Measurements from ENCODE around the gene TENM4. TPM values are rescaled to one million over a fixed set of nuclear protein-coding genes. Genes with fewer than 3 reads are reported as not detected.

Gene TENM4
- total and polyA plus RNA-seq, 2 experiments from 2014 or later, result 19.0 to 105 TPM

DNA sequence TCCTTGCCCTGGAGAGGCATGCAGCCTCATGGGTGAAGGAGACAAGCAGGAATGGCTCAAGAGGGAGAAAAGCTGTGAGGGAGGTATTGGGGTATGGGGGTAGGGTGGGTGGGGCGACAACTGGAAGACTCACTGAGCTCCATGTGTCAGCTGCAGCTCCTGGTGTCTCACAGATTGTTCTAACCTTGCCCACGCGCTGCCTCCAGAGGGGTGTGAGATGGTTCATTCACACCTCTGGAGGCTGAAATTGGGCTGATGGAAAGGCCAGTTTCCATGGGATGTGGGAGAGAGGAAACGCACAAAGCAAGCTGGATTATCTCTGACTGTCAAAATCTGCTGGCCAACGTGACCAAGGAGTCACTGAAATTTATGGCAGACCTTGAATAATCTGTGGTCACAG, 465.7 kb downstream of the TENM4 start:
- TF ChIP-seq, protein P1, sequence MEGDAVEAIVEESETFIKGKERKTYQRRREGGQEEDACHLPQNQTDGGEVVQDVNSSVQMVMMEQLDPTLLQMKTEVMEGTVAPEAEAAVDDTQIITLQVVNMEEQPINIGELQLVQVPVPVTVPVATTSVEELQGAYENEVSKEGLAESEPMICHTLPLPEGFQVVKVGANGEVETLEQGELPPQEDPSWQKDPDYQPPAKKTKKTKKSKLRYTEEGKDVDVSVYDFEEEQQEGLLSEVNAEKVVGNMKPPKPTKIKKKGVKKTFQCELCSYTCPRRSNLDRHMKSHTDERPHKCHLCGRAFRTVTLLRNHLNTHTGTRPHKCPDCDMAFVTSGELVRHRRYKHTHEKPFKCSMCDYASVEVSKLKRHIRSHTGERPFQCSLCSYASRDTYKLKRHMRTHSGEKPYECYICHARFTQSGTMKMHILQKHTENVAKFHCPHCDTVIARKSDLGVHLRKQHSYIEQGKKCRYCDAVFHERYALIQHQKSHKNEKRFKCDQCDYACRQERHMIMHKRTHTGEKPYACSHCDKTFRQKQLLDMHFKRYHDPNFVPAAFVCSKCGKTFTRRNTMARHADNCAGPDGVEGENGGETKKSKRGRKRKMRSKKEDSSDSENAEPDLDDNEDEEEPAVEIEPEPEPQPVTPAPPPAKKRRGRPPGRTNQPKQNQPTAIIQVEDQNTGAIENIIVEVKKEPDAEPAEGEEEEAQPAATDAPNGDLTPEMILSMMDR (IDR thresholded peaks at IDR 0.05; ENCODE audit: low read depth, low read length), result no peak

DNA sequence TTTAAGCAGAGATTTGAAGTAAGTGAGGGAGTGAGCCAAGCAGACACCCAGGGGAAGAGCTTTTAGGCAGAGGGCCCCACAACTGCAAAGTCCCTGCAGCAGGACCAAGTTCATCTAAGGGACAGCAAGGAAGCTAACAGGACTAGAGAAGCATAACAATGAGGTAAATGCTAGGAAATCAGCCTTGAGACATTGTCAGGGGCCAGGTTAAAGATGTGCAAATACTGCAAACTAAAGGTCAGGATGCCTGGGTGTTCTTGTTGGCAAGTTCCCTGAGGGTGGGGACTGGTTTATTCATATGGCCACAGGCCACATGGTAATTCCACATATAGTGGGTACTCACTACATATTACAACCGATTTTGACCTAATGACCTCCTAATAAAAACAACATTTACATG, 467.0 kb downstream of the TENM4 start:
- Histone ChIP-seq H3K4me3 (no peak overlapping the region), H3K4me1 (ENCODE audit: low read depth) (no peaks in the 10 kb centered on the region), H3K9me3 (ENCODE audit: low read depth) (no peaks in the 10 kb centered on the region), H3K27me3 (no peaks in the 10 kb centered on the region), H3K27ac (no peak overlapping the region), H3K36me3 (no peaks in the 10 kb centered on the region)
- DNase-seq (ENCODE audit: low read depth in 1 of 2, low spot score in 1 of 2), result no peak
- TF ChIP-seq, protein P1 (IDR thresholded peaks at IDR 0.05; ENCODE audit: low read depth, low read length), result no peak

More for the DNA sequence above, 465.7 kb downstream of the TENM4 start:
- no peaks in the 10 kb centered on the region for H3K4me1 ChIP-seq (ENCODE audit: low read depth)
- H3K9me3 ChIP-seq (ENCODE audit: low read depth), result no peaks in the 10 kb centered on the region
- DNase-seq (ENCODE audit: low read depth in 1 of 2, low spot score in 1 of 2), result no peak
- H3K27ac ChIP-seq, result no peak overlapping the region
- no peak overlapping the region for H3K4me3 ChIP-seq
- H3K36me3 ChIP-seq, result no peaks in the 10 kb centered on the region
- H3K27me3 ChIP-seq, result no peaks in the 10 kb centered on the region

DNA sequence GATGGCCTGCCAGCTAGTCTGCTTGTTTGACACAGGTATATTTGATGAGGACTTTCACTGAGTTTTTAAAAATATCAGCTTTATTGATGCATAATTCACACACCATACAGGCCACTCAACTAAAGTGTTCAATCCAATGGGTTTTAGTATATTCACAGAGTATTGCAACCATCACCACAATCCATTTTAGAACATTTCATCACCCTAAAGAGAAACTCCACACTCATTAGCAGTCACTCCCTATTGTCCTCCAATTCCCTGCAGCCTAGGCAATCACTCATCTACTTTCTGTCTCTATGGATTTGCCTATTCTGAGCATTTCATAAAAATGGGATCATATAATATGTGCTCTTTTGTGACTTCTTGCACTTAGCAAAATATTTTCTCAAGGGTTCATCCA, 468.2 kb downstream of the TENM4 start:
- no peaks in the 10 kb centered on the region for H3K27me3 ChIP-seq
- DNase-seq (ENCODE audit: low read depth in 1 of 2, low spot score in 1 of 2), result no peak
- H3K36me3 ChIP-seq, result no peaks in the 10 kb centered on the region
- no peaks in the 10 kb centered on the region for H3K9me3 ChIP-seq (ENCODE audit: low read depth)
- H3K27ac ChIP-seq, result no peak overlapping the region
- no peaks in the 10 kb centered on the region for H3K4me1 ChIP-seq (ENCODE audit: low read depth)
- TF ChIP-seq, protein P1 (IDR thresholded peaks at IDR 0.05; ENCODE audit: low read depth, low read length), result no peak
- H3K4me3 ChIP-seq, result no peak overlapping the region

DNA sequence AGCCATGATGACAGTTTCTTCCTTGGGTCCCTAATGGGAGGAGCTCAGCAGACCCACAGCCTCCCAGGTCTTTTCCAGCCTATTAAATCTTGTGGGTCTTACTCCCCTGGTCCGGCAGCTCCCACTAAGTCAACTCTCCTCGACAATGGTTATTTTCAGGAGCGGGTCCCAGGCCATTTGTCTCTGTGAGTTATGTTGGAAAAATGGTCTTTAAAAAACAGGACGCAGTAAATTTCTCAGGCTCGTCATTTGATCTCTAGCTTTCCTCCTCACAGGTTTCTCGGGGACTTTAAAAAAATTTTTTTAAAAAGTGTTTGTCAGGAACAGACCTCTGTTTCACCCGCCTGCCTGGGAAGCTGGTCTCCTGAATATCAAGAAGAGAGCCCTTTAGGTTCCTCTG, 468.7 kb downstream of the TENM4 start:
- H3K27me3 ChIP-seq, result peaks cover 4% of the 10 kb centered on the region
- H3K4me1 ChIP-seq (ENCODE audit: low read depth), result no peaks in the 10 kb centered on the region
- TF ChIP-seq, protein P1 (IDR thresholded peaks at IDR 0.05; ENCODE audit: low read depth, low read length), result no peak
- H3K9me3 ChIP-seq (ENCODE audit: low read depth), result no peaks in the 10 kb centered on the region
- no peak overlapping the region for H3K4me3 ChIP-seq
- H3K27ac ChIP-seq, result no peak overlapping the region
- no peak for DNase-seq (ENCODE audit: low read depth in 1 of 2, low spot score in 1 of 2)
- no peaks in the 10 kb centered on the region for H3K36me3 ChIP-seq

DNA sequence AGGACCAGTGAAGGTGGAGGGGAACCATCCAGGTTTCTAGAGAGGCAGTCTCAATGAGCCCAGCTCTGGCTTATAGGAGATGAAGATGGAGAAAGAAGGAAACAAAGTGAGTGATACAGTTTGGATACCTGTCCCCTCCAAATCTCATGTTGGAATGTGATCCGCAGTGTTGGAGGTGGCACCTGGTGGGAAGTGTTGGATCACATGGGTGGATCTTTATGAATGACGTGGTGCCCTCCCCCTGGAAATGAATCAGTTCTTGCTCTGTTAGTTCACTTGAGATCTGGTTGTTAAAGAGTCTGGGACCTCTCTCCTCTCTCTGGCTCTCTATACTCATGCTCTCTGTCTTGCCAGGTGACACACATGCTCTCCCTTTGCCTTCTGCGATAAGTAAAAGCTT, 473.0 kb downstream of the TENM4 start:
- Histone ChIP-seq H3K36me3 (no peaks in the 10 kb centered on the region), H3K4me3 (no peak overlapping the region), H3K27ac (no peak overlapping the region), H3K9me3 (ENCODE audit: low read depth) (no peaks in the 10 kb centered on the region), H3K27me3 (peaks cover 8% of the 10 kb centered on the region), H3K4me1 (ENCODE audit: low read depth) (no peaks in the 10 kb centered on the region)
- TF ChIP-seq, protein P1 (IDR thresholded peaks at IDR 0.05; ENCODE audit: low read depth, low read length), result no peak
- DNase-seq (ENCODE audit: low read depth in 1 of 2, low spot score in 1 of 2), result no peak

DNA sequence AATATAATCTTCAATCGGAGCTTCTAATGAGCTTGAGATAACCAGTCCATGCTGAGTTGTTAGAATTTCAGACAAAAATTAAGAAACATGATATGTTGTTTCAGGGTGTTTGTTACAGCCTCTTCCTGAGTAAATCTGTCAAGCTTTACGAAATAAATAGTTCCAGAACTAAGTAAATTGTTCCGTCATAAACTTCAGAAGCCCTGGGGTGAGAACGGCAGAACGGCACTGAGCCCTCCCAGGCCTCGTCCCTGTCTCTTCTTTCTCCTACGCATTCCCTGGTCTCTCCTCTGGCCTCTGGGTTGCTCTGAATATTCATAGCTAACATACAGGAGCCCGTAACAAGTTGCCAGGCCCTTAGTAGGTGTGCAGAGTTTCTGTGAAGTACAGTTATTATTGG, 475.4 kb downstream of the TENM4 start:
- TF ChIP-seq, protein P1 (IDR thresholded peaks at IDR 0.05; ENCODE audit: low read depth, low read length), result no peak
- DNase-seq (ENCODE audit: low read depth in 1 of 2, low spot score in 1 of 2), result no peak

More for the DNA sequence above, 475.4 kb downstream of the TENM4 start:
- no peak overlapping the region for H3K27ac ChIP-seq
- H3K9me3 ChIP-seq (ENCODE audit: low read depth), result no peaks in the 10 kb centered on the region
- no peak overlapping the region for H3K4me3 ChIP-seq
- peaks cover 8% of the 10 kb centered on the region for H3K4me1 ChIP-seq (ENCODE audit: low read depth)
- H3K36me3 ChIP-seq, result no peaks in the 10 kb centered on the region
- peaks cover 8% of the 10 kb centered on the region for H3K27me3 ChIP-seq

All from cardiac muscle cell (in vitro differentiated cells and primary cell).